ENCODE measurements around the gene SRSF8.
"Not testable (repeated sequence)": the region's sequence is repeated elsewhere in the genome, so short reads cannot be mapped to it uniquely, and the experiment has no call there.

The SRSF8 gene

GRCh38 chr11:95066716-95067038 lies at the start of gene SRSF8:
Gene SRSF8 (plus strand): TSS chr11:95066919. CDS start chr11:95067227, 308 bp downstream.
- DNase-seq (ENCODE audit: extremely low spot score, insufficient read length, low read depth) = no peak
- FAIRE-seq = peak; percentile 36

GRCh38 chr11:95021468-95021867 lies 45.3 kb upstream of the SRSF8 start:
- DNase-seq (ENCODE audit: extremely low spot score, insufficient read length, low read depth); FAIRE-seq: not testable (repeated sequence)

- DNase-seq (ENCODE audit: extremely low spot score, insufficient read length, low read depth) (no peak), FAIRE-seq (no peak)
These were observed 41.8 kb upstream of the SRSF8 start, which contains the start of gene KDM4E for GRCh38 chr11:95024958-95025357. Gene KDM4E (plus strand): TSS chr11:95025258. CDS start chr11:95025558, 300 bp downstream.

GRCh38 chr11:95025594-95025993 lies 41.1 kb upstream of the SRSF8 start:
- FAIRE-seq; DNase-seq (ENCODE audit: extremely low spot score, insufficient read length, low read depth): not testable (repeated sequence)

- no peak for DNase-seq (ENCODE audit: extremely low spot score, insufficient read length, low read depth)
- no peak for FAIRE-seq
These were observed 38.4 kb upstream of the SRSF8 start for GRCh38 chr11:95028357-95028756.

- DNase-seq (ENCODE audit: extremely low spot score, insufficient read length, low read depth) (no peak), FAIRE-seq (no peak)
These were observed 33.7 kb upstream of the SRSF8 start for GRCh38 chr11:95033051-95033450.

GRCh38 chr11:95035316-95035715 lies 31.4 kb upstream of the SRSF8 start:
- no peak for FAIRE-seq
- DNase-seq (ENCODE audit: extremely low spot score, insufficient read length, low read depth) = no peak

- DNase-seq (ENCODE audit: extremely low spot score, insufficient read length, low read depth); FAIRE-seq: not testable (repeated sequence)
These were observed 29.2 kb upstream of the SRSF8 start for GRCh38 chr11:95037356-95038035.

- DNase-seq (ENCODE audit: extremely low spot score, insufficient read length, low read depth) (no peak), FAIRE-seq (no peak)
These were observed 24.5 kb upstream of the SRSF8 start for GRCh38 chr11:95042239-95042638.

- FAIRE-seq (no peak), DNase-seq (ENCODE audit: extremely low spot score, insufficient read length, low read depth) (no peak)
These were observed 23.8 kb upstream of the SRSF8 start for GRCh38 chr11:95042906-95043305.

GRCh38 chr11:95044010-95044409 lies 22.7 kb upstream of the SRSF8 start:
- DNase-seq (ENCODE audit: extremely low spot score, insufficient read length, low read depth) = no peak
- no peak for FAIRE-seq

GRCh38 chr11:95045812-95046211 lies 20.9 kb upstream of the SRSF8 start:
- FAIRE-seq (no peak), DNase-seq (ENCODE audit: extremely low spot score, insufficient read length, low read depth) (no peak)

GRCh38 chr11:95049122-95049521 lies 17.6 kb upstream of the SRSF8 start, which contains the start of gene KDM4F:
Gene KDM4F (plus strand): TSS chr11:95049422.
- FAIRE-seq; DNase-seq (ENCODE audit: extremely low spot score, insufficient read length, low read depth): not testable (repeated sequence)

GRCh38 chr11:95050595-95051202 lies 16.0 kb upstream of the SRSF8 start:
- no peak for FAIRE-seq
- no peak for DNase-seq (ENCODE audit: extremely low spot score, insufficient read length, low read depth)

- DNase-seq (ENCODE audit: extremely low spot score, insufficient read length, low read depth) (no peak), FAIRE-seq (no peak)
These were observed 12.4 kb upstream of the SRSF8 start for GRCh38 chr11:95054356-95054755.

- DNase-seq (ENCODE audit: extremely low spot score, insufficient read length, low read depth) (peak; percentile 12), FAIRE-seq (peak; percentile 70)
These were observed 11.3 kb upstream of the SRSF8 start for GRCh38 chr11:95055283-95055897.

GRCh38 chr11:95057959-95058358 lies 8.8 kb upstream of the SRSF8 start:
- DNase-seq (ENCODE audit: extremely low spot score, insufficient read length, low read depth) (no peak), FAIRE-seq (no peak)

- DNase-seq (ENCODE audit: extremely low spot score, insufficient read length, low read depth) (no peak), FAIRE-seq (no peak)
These were observed 8.1 kb upstream of the SRSF8 start for GRCh38 chr11:95058621-95059020.

- DNase-seq (ENCODE audit: extremely low spot score, insufficient read length, low read depth) (no peak), FAIRE-seq (no peak)
These were observed 7.7 kb upstream of the SRSF8 start for GRCh38 chr11:95059046-95059445.

- no peak for FAIRE-seq
These were observed 1.4 kb upstream of the SRSF8 start for GRCh38 chr11:95065336-95065735.

More at GRCh38 chr11:95065336-95065735, 1.4 kb upstream of the SRSF8 start:
- no peak for DNase-seq (ENCODE audit: extremely low spot score, insufficient read length, low read depth)

Measured in GM18507 (cell line).